OCI-LY3 (cell line): ENCODE results near the gene FAM50A.

Experiments
- H2AFZ ChIP-seq: fragments of 200-600, 300-600 bp; shearing (Covaris generic); 2 replicates; pipeline ENCODE4 v1.6.0; 2014; ENCODE audit warnings: antibody characterized with exemption, low read depth, low read length
- H3K27ac ChIP-seq: fragments of 200-600, 300-600 bp; sonication (generic); 2 replicates; pipeline ENCODE4 v1.5.1; 2014; ENCODE audit warnings: mild to moderate bottlenecking, low read length, moderate library complexity, mixed read lengths
- H3K27me3 ChIP-seq: fragments of 200-600, 300-600 bp; sonication (generic); 2 replicates; pipeline ENCODE4 v1.6.1; 2014; ENCODE audit warnings: low read depth, low read length, mixed read lengths
- H3K36me3 ChIP-seq: fragments of 200-600, 300-600 bp; sonication (generic); replicated peaks from 2 replicates; pipeline ENCODE3; 2014; ENCODE audit warnings: low read depth, low read length, mixed read lengths
- H3K4me1 ChIP-seq: fragments of 300-600, 200-600 bp; sonication (generic); 2 replicates; pipeline ENCODE4 v1.6.1; 2014; ENCODE audit warnings: low read length, mixed read lengths
- H3K4me2 ChIP-seq: fragments of 200-600, 300-600 bp; sonication (generic); 2 replicates; pipeline ENCODE4 v1.6.1; 2014; ENCODE audit warnings: low read length, mixed read lengths
- H3K4me3 ChIP-seq: fragments of 300-600, 200-600 bp; sonication (generic); 2 replicates; pipeline ENCODE4 v1.5.1; 2014; ENCODE audit warnings: antibody characterized with exemption, mild to moderate bottlenecking, low read length, moderate library complexity
- H3K79me2 ChIP-seq: fragments of 300-600, 200-600 bp; shearing (Covaris generic); 2 replicates; pipeline ENCODE4 v1.6.1; 2014; ENCODE audit warnings: mild to moderate bottlenecking, low read length, mixed read lengths
- H3K9ac ChIP-seq: fragments of 300-600, 200-600 bp; shearing (Covaris generic); 2 replicates; pipeline ENCODE4 v1.6.0; 2014; ENCODE audit warnings: mild to moderate bottlenecking, low read length, moderate library complexity
- H3K9me3 ChIP-seq: fragments of 200-600, 300-600 bp; shearing (Covaris generic); 2 replicates; pipeline ENCODE4 v1.6.1; 2014; ENCODE audit warnings: low read length, mixed read lengths; ENCODE audit not compliant: insufficient read depth
- H4K20me1 ChIP-seq: fragments of 200-600, 300-600 bp; sonication (generic); 2 replicates; pipeline ENCODE4 v1.6.1; 2016; ENCODE audit warnings: low read length, mixed read lengths; ENCODE audit not compliant: insufficient read depth
- CTCF ChIP-seq: fragments of 200-600, 300-600 bp; sonication (generic); IDR thresholded peaks from 2 replicates; pipeline ENCODE4 v1.5.1; 2014; ENCODE audit warnings: antibody characterized with exemption, low read length, low read depth
- EZH2phosphoT487 ChIP-seq: fragments of 200-600 bp; shearing (Covaris generic); IDR thresholded peaks from 2 replicates; pipeline ENCODE4 v1.6.1; 2018; ENCODE audit warnings: antibody characterized with exemption, mixed run types, low read depth

The FAM50A gene

GRCh38 chrX:154431341-154431740 is 12.6 kb upstream of the FAM50A start:
- no peak overlapping the region for H3K4me2 ChIP-seq
- H3K27ac ChIP-seq = no peak overlapping the region
- no peak overlapping the region for H3K4me3 ChIP-seq
- H3K9ac ChIP-seq = no peak overlapping the region
- peaks cover 22% of the 10 kb centered on the region for H3K79me2 ChIP-seq
- H4K20me1 ChIP-seq = no peaks in the 10 kb centered on the region
- H3K9me3 ChIP-seq = no peaks in the 10 kb centered on the region
- peaks cover 14% of the 10 kb centered on the region for H3K4me1 ChIP-seq
- no peaks in the 10 kb centered on the region for H3K27me3 ChIP-seq
- no peak overlapping the region for H2AFZ ChIP-seq
- TF ChIP-seq CTCF (no peak), EZH2phosphoT487 (no peak)
- peaks cover 6% of the 10 kb centered on the region for H3K36me3 ChIP-seq

GRCh38 chrX:154432210-154432609 is 11.7 kb upstream of the FAM50A start:
- no peak overlapping the region for H3K9ac ChIP-seq
- no peak overlapping the region for H3K4me2 ChIP-seq
- H3K36me3 ChIP-seq = peaks cover 6% of the 10 kb centered on the region
- no peaks in the 10 kb centered on the region for H3K9me3 ChIP-seq
- no peak overlapping the region for H2AFZ ChIP-seq
- peaks cover 24% of the 10 kb centered on the region for H3K79me2 ChIP-seq
- TF ChIP-seq CTCF (no peak), EZH2phosphoT487 (no peak)
- H4K20me1 ChIP-seq = no peaks in the 10 kb centered on the region
- no peak overlapping the region for H3K4me3 ChIP-seq
- peaks cover 16% of the 10 kb centered on the region for H3K4me1 ChIP-seq
- no peak overlapping the region for H3K27ac ChIP-seq
- H3K27me3 ChIP-seq = no peaks in the 10 kb centered on the region

GRCh38 chrX:154433605-154434004 is 10.3 kb upstream of the FAM50A start:
- Histone ChIP-seq H2AFZ (no peak overlapping the region), H3K79me2 (peaks cover 32% of the 10 kb centered on the region), H4K20me1 (no peaks in the 10 kb centered on the region), H3K4me3 (no peak overlapping the region), H3K9ac (no peak overlapping the region), H3K9me3 (no peaks in the 10 kb centered on the region), H3K36me3 (peaks cover 6% of the 10 kb centered on the region), H3K27me3 (no peaks in the 10 kb centered on the region), H3K4me1 (peaks cover 17% of the 10 kb centered on the region), H3K4me2 (no peak overlapping the region), H3K27ac (no peak overlapping the region)
- TF ChIP-seq CTCF (no peak), EZH2phosphoT487 (no peak)

GRCh38 chrX:154434394-154435168 is 9.4 kb upstream of the FAM50A start:
- Histone ChIP-seq H3K79me2 (peaks cover 28% of the 10 kb centered on the region), H3K4me1 (peaks cover 11% of the 10 kb centered on the region), H3K27me3 (no peaks in the 10 kb centered on the region), H3K4me3 (no peak overlapping the region), H3K4me2 (no peak overlapping the region), H3K36me3 (peaks cover 12% of the 10 kb centered on the region), H3K27ac (no peak overlapping the region), H3K9ac (no peak overlapping the region), H2AFZ (no peak overlapping the region), H3K9me3 (no peaks in the 10 kb centered on the region), H4K20me1 (no peaks in the 10 kb centered on the region)
- TF ChIP-seq EZH2phosphoT487 (no peak), CTCF (no peak)
